Gastrocnemius medialis (tissue), 4 donors: ENCODE measurements around the gene PPT2. TPM values are rescaled to one million over a fixed set of nuclear protein-coding genes. Genes with fewer than 3 reads are reported as not detected.
"Not testable (repeated sequence)": the region's sequence is repeated elsewhere in the genome, so short reads cannot be mapped to it uniquely, and the experiment has no call there.

ENCODE experiments used
- ATAC-seq, 2 donors: fragments of 150-250 bp; one replicate each; pipeline ENCODE4 v1.9.1; 2016
- DNase-seq, 2 donors: peaks; one replicate each; pipeline ENCODE4 v3.0.0-alpha.2; 2019
- H3K27ac ChIP-seq, 4 donors: fragments of 200-600 bp; sonication (generic); 1 replicate in 1 of 4; 2 replicates in 3 of 4; pipeline ENCODE4 v1.5.1; 2016 to 2018; ENCODE audit warnings: mild to moderate bottlenecking in 2 of 4, moderate library complexity in 1 of 4
- H3K27me3 ChIP-seq, 3 donors: fragments of 200-600 bp; sonication (generic) in 2 of 3; 1 replicate in 1 of 3; 2 replicates in 2 of 3; pipeline versions ENCODE4 v1.5.1 to v1.6.0; 2016 to 2019; ENCODE audit warnings: mild to moderate bottlenecking in 1 of 3, moderate library complexity in 1 of 3
- H3K36me3 ChIP-seq, 2 donors: fragments of 200-600 bp; sonication (generic) in 1 of 2; one replicate each; pipeline ENCODE4 v1.5.1; 2017 to 2018
- H3K4me1 ChIP-seq, 2 donors: fragments of 200-600 bp; sonication (generic) in 1 of 2; one replicate each; pipeline ENCODE4 v1.5.1; 2016 to 2017; ENCODE audit warnings: mild to moderate bottlenecking in 2 of 2
- H3K4me3 ChIP-seq, 4 donors: fragments of 200-600 bp; sonication (generic) in 3 of 4; 1 replicate in 1 of 4; 2 replicates in 3 of 4; pipeline ENCODE4 v1.5.1; 2016 to 2019; ENCODE audit warnings: mild to moderate bottlenecking in 2 of 4
- H3K9me3 ChIP-seq, 3 donors: fragments of 200-600 bp; sonication (generic) in 2 of 3; 1 replicate in 1 of 3; 2 replicates in 2 of 3; pipeline ENCODE4 v1.5.1; 2016 to 2019
- CTCF ChIP-seq, 5 experiments: fragments of 450-650 bp in 3 of 5; fragments of 200-600 bp in 2 of 5; sonication (generic) in 2 of 5; IDR thresholded peaks in 4 of 5; conservative IDR thresholded peaks in 1 of 5; 1 replicate in 4 of 5; 2 replicates in 1 of 5; pipeline ENCODE4 v1.5.1; 2016 to 2019; ENCODE audit warnings: antibody characterized with exemption in 5 of 5, mild to moderate bottlenecking in 3 of 5, moderate library complexity in 3 of 5
- POLR2A ChIP-seq, 2 donors: fragments of 450-650 bp; IDR thresholded peaks; one replicate each; pipeline ENCODE4 v1.6.1; 2017; ENCODE audit warnings: antibody characterized with exemption in 2 of 2, mild to moderate bottlenecking in 2 of 2, moderate library complexity in 2 of 2
- in situ Hi-C, 4 donors: fragments of 200-750 bp; cut with MboI; loops; one replicate each; pipeline versions ENCODE4 v1.15.0 to v1.8.0; 2017; ENCODE audit warnings: low sequenced_read_pairs in 4 of 4
- intact Hi-C: fragments of 100-400 bp; cut with DNase I; formaldehyde crosslinking; loops from one replicate; pipeline ENCODE4 v1.15.1; 2023; ENCODE audit warnings: low total_unique reads
- total RNA-seq, 4 donors: library from RNA; depleted of rRNA; stranded (reverse); fragments of >200 nt; gene quantifications; one replicate each; pipeline versions ENCODE4 v1.1.0 to v1.2.3, GENCODE V29; 2016

The PPT2 gene
- total RNA-seq, 4 donors from 2014 or later, result 16.2 to 72.7 (median 21.4) TPM

GRCh38 chr6:32183483-32184083 lies 29.6 kb downstream of the PPT2 start:
- in situ Hi-C loops (loop anchor here in 3 of 4 donors (25.0 kb wide), 6 partner anchors 221 to 1571 kb away; partner anchors contain the start of genes BRD2 (in 3 of the 3), HLA-DMA (in 3 of the 3), APOM (in 2 of the 3) and BAG6 (in 2 of the 3)), intact Hi-C loops (no loop called here)
- peak overlapping the region; percentile 62 to 99 (median 83) for H3K27ac ChIP-seq
- no peaks in the 10 kb centered on the region for H3K27me3 ChIP-seq
- H3K36me3 ChIP-seq, result peaks cover 0 to 24% of the 10 kb centered on the region in 2 donors
- H3K9me3 ChIP-seq, result no peaks in the 10 kb centered on the region
- H3K4me1 ChIP-seq, result peaks cover 35 to 55% of the 10 kb centered on the region in 2 donors
- TF ChIP-seq CTCF (IDR thresholded peaks at IDR 0.05 in 4 of 5, conservative IDR thresholded peaks at IDR 0.05 in 1 of 5) (no peak), POLR2A (IDR thresholded peaks at IDR 0.05) (no peak)
- ATAC-seq (no peak), DNase-seq (no peak)
- no peak overlapping the region for H3K4me3 ChIP-seq

- TF ChIP-seq CTCF (IDR thresholded peaks at IDR 0.05 in 4 of 5, conservative IDR thresholded peaks at IDR 0.05 in 1 of 5) (no peak), POLR2A (IDR thresholded peaks at IDR 0.05) (no peak)
- intact Hi-C loops, result no loop called here
- H3K27me3 ChIP-seq, result no peaks in the 10 kb centered on the region
- ATAC-seq (no peak), DNase-seq (no peak)
- in situ Hi-C loops, result loop anchor here in 3 of 4 donors (25.0 kb wide), 6 partner anchors 222 to 1572 kb away; partner anchors contain the start of genes BRD2 (in 3 of the 3), HLA-DMA (in 3 of the 3), APOM (in 2 of the 3) and BAG6 (in 2 of the 3)
- no peaks in the 10 kb centered on the region for H3K9me3 ChIP-seq
- H3K4me3 ChIP-seq, result no peak within 1 kb of the TSS
- peaks cover 35 to 55% of the 10 kb centered on the region in 2 donors for H3K4me1 ChIP-seq
- H3K36me3 ChIP-seq, result peaks cover 0 to 24% of the 10 kb centered on the region in 2 donors
- H3K27ac ChIP-seq, result peak within 1 kb of the TSS; percentile 82 to 99 (median 92)
Measured at GRCh38 chr6:32184084-32184640, 30.2 kb downstream of the PPT2 start, which contains the start of gene AGER. Gene AGER (minus strand): TSS chr6:32184253. CDS start chr6:32184222, 31 bp downstream.

- H3K9me3 ChIP-seq, intact Hi-C loops, H3K27me3 ChIP-seq: not testable (repeated sequence)
- Histone ChIP-seq H3K27ac (peak overlapping the region; percentile 82 to 99 (median 92)), H3K4me1 (peaks cover 33 to 47% of the 10 kb centered on the region in 2 donors), H3K4me3 (peak overlapping the region in 1 of 4 donors; percentile 4), H3K36me3 (peaks cover 0 to 13% of the 10 kb centered on the region in 2 donors)
- ATAC-seq (peak; percentile 85 to 86), DNase-seq (peak; percentile 84 to 93)
- in situ Hi-C loops, result loop anchor here in 3 of 4 donors (25.0 kb wide), 6 partner anchors 223 to 1573 kb away; partner anchors contain the start of genes BRD2 (in 3 of the 3), HLA-DMA (in 3 of the 3), APOM (in 2 of the 3) and BAG6 (in 2 of the 3)
Measured at GRCh38 chr6:32185681-32186131, 31.8 kb downstream of the PPT2 start.

GRCh38 chr6:32186151-32186840 lies 32.4 kb downstream of the PPT2 start:
- H3K4me3 ChIP-seq, DNase-seq, ATAC-seq, H3K9me3 ChIP-seq, H3K27me3 ChIP-seq, H3K36me3 ChIP-seq, intact Hi-C loops: not testable (repeated sequence)
- in situ Hi-C loops, result loop anchor here in 3 of 4 donors (25.0 kb wide), 6 partner anchors 224 to 1574 kb away; partner anchors contain the start of genes BRD2 (in 3 of the 3), HLA-DMA (in 3 of the 3), APOM (in 2 of the 3) and BAG6 (in 2 of the 3)
- peak overlapping the region; percentile 82 to 99 (median 92) for H3K27ac ChIP-seq
- H3K4me1 ChIP-seq, result peaks cover 39 to 51% of the 10 kb centered on the region in 2 donors

GRCh38 chr6:32187009-32187709 lies 33.2 kb downstream of the PPT2 start:
- peaks cover 0 to 5% of the 10 kb centered on the region in 2 donors for H3K36me3 ChIP-seq
- no peaks in the 10 kb centered on the region for H3K27me3 ChIP-seq
- no peak for ATAC-seq
- no peak overlapping the region for H3K4me3 ChIP-seq
- in situ Hi-C loops (loop anchor here in 3 of 4 donors (25.0 kb wide), 6 partner anchors 225 to 1575 kb away; partner anchors contain the start of genes BRD2 (in 3 of the 3), HLA-DMA (in 3 of the 3), APOM (in 2 of the 3) and BAG6 (in 2 of the 3)), intact Hi-C loops (no loop called here)
- H3K9me3 ChIP-seq, result no peaks in the 10 kb centered on the region
- H3K4me1 ChIP-seq, result peaks cover 39 to 46% of the 10 kb centered on the region in 2 donors
- no peak for TF ChIP-seq POLR2A (IDR thresholded peaks at IDR 0.05)
- TF ChIP-seq CTCF (IDR thresholded peaks at IDR 0.05 in 4 of 5, conservative IDR thresholded peaks at IDR 0.05 in 1 of 5), result no peak
- no peak for DNase-seq
- H3K27ac ChIP-seq, result peak overlapping the region; percentile 82 to 99 (median 92)

GRCh38 chr6:32187725-32188380 lies 33.9 kb downstream of the PPT2 start:
- ATAC-seq, DNase-seq, H3K9me3 ChIP-seq, H3K36me3 ChIP-seq, H3K27me3 ChIP-seq, intact Hi-C loops: not testable (repeated sequence)
- in situ Hi-C loops, result loop anchor here in 3 of 4 donors (25.0 kb wide), 6 partner anchors 226 to 1576 kb away; partner anchors contain the start of genes BRD2 (in 3 of the 3), HLA-DMA (in 3 of the 3), APOM (in 2 of the 3) and BAG6 (in 2 of the 3)
- peak overlapping the region in 2 of 4 donors; percentile 74 to 87 for H3K4me3 ChIP-seq
- H3K27ac ChIP-seq, result peak overlapping the region; percentile 96 to 99 (median 98)
- H3K4me1 ChIP-seq, result peaks cover 33 to 51% of the 10 kb centered on the region in 2 donors
